GM10847 (cell line): ENCODE results near the gene PCDHA13.

Experiments
- POLR2A ChIP-seq: IDR thresholded peaks from 2 replicates; pipeline ENCODE4 v1.6.1; 2011; ENCODE audit not compliant: insufficient read length; ENCODE audit errors: extremely low read depth

PCDHA13 gene

DNA sequence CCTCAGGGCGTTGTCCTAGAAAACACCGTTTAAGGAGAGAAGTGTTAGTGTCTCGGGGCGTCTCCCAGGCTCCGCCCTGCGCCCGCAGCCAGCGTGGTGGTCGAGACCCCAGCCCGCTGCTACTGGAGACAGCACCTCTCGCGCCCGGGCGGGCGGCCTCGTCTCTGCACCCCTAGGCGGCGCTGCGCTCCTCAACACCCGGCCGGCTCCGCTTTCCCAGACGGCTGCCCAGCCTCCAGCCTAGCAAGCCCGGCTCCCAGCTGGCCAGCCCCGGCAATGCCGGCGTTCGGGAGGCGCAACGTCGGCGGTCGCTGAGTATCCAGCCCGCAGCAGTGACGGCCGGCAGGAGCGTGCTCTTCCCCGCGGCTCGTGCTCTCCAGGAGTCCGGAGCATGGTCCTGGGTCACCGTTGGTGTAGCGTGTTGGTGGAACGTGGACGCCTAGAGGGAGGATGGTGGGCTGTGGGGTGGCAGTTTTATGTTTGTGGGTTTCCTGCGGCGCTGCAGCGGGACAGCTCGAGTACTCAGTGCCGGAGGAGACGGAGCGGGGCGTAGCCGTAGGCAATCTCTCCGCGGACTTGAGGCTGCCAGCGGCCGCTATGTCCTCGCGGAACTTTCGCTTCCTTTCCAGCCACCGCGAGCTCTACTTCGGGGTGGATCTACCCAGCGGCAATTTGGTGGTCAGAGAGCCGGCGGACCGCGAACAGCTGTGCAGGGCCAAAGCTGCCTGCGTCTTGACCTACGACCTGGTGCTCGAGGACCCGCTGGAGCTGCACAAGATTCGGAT lies 44.7 kb downstream of the PCDHA13 start:
- no peak for TF ChIP-seq POLR2A

DNA sequence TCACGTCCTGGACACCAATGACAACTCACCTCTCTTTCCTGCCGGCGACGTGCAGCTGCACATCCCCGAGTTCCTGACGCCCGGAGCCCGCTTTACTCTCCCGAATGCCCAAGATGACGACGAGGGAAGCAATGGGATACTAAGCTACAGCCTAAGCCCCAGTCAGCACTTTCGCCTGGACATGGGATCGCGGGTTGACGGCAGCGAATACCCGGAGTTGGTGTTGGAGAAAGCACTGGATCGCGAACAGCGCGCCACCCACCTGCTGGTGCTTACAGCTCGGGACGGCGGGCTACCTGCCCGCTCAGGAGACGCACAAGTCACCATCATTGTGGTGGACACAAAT lies 45.3 kb downstream of the PCDHA13 start:
- TF ChIP-seq POLR2A = no peak
